ENCODE results near the gene EIF3A. TPM values are rescaled to one million over a fixed set of nuclear protein-coding genes. Genes with fewer than 3 reads are reported as not detected.

Gene EIF3A
- total RNA-seq, 1 donor from 2014 or later, result 100 TPM

- no peak for TF ChIP-seq POLR2AphosphoS5 (IDR thresholded peaks at IDR 0.05; ENCODE audit: insufficient read depth in 1 of 2, low read depth in 1 of 2)
- no peak for TF ChIP-seq POLR2A (IDR thresholded peaks at IDR 0.05)
- TF ChIP-seq CTCF (IDR thresholded peaks at IDR 0.05), result no peak
- Histone ChIP-seq H3K4me1 (no peaks in the 10 kb centered on the region), H3K9me3 (peaks cover 6% of the 10 kb centered on the region), H3K27me3 (no peaks in the 10 kb centered on the region), H3K4me3 (no peak overlapping the region), H3K36me3 (no peaks in the 10 kb centered on the region), H3K27ac (no peak overlapping the region)
- no peak for DNase-seq (ENCODE audit: extremely low spot score in 2 of 2)
- intact Hi-C loops (cut with DNase I), result no loop called here
These were observed 95.0 kb downstream of the EIF3A start for GRCh38 chr10:118985576-118985975.

Small RNAs within 50 kb of the gene (small RNA-seq; reads per million reads assigned to genes)
- not detected for gene AL355598.1
- not detected for gene RF00413
- gene SNORA19, result not detected

Other genes starting within 250 kb of the EIF3A start
- not detected for gene NANOS1, start 51.1 kb downstream of the EIF3A start, total RNA-seq
- gene DENND10, start 23.3 kb upstream of the EIF3A start, total RNA-seq, result 42.2 TPM
- 12.3 TPM for gene SFXN4, start 84.9 kb upstream of the EIF3A start, total RNA-seq
- 83.2 TPM for gene PRDX3, start 98.0 kb upstream of the EIF3A start, total RNA-seq
- gene GRK5, start 126.8 kb upstream of the EIF3A start, total RNA-seq, result 16.5 TPM